Esophagus squamous epithelium (tissue), 4 donors: ENCODE measurements around the gene KRT6B.

ENCODE experiments used
- CTCF ChIP-seq, 6 experiments: fragments of 450-650 bp in 4 of 6; fragments of 200-600 bp in 2 of 6; sonication (generic) in 2 of 6; IDR thresholded peaks; one replicate each; pipeline ENCODE4 v1.5.1; 2016 to 2019; ENCODE audit warnings: antibody characterized with exemption in 6 of 6, mild to moderate bottlenecking in 4 of 6, moderate library complexity in 4 of 6
- POLR2A ChIP-seq, 4 donors: fragments of 450-650 bp; IDR thresholded peaks; one replicate each; pipeline ENCODE4 v1.6.1; 2017; ENCODE audit warnings: antibody characterized with exemption in 4 of 4, mild to moderate bottlenecking in 4 of 4, moderate library complexity in 3 of 4

DNA sequence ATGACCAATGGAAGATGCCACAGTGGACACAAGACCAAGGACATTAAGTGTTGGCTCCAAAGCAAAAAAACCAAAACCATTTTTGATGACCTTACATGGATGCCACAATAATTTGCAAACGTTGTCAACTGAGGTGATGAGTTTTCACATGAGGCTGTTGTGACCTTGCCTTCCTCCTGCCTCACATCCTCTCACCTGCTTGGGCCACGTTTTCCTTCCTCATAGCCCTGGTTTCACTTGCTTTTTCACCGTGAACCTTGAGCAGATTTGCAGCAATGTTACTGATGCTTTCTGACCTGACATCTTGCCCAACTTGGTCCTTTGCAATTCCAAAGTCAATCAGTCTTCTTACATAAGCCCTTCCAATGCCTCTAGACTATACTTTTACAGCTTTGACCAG is 3.7 kb downstream of the KRT6B start:
- TF ChIP-seq CTCF (IDR thresholded peaks at IDR 0.05) (no peak), POLR2A (IDR thresholded peaks at IDR 0.05) (no peak)
